ENCODE measurements around the gene NTNG1. TPM values are rescaled to one million over a fixed set of nuclear protein-coding genes. Genes with fewer than 3 reads are reported as not detected.

Gene NTNG1
- total RNA-seq, 1 donor: 20.9 TPM

DNA sequence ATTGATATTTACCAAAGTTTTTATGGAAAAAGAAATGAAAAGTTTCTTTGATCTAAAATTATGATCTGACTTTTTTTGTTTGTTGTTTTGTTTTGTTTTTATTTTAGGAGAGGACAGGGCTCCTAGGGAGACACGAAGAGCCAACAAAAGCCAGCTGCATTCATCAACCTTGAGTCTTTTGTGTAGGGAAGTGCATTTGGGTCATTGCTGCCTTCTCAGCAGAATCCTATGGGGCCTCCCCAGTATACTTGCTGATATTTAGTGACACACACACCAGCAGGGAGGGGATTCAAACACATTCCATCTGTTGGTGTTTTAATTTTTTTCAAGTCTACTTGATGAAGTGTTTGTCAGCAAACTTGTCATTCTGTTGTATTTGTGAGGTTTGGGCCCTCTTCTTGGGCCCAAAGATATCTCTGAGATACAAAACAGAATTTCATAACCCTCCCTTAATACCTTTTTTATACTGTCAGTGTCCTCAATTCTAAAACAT, 203.5 kb downstream of the NTNG1 start:
- TF ChIP-seq, protein P1, sequence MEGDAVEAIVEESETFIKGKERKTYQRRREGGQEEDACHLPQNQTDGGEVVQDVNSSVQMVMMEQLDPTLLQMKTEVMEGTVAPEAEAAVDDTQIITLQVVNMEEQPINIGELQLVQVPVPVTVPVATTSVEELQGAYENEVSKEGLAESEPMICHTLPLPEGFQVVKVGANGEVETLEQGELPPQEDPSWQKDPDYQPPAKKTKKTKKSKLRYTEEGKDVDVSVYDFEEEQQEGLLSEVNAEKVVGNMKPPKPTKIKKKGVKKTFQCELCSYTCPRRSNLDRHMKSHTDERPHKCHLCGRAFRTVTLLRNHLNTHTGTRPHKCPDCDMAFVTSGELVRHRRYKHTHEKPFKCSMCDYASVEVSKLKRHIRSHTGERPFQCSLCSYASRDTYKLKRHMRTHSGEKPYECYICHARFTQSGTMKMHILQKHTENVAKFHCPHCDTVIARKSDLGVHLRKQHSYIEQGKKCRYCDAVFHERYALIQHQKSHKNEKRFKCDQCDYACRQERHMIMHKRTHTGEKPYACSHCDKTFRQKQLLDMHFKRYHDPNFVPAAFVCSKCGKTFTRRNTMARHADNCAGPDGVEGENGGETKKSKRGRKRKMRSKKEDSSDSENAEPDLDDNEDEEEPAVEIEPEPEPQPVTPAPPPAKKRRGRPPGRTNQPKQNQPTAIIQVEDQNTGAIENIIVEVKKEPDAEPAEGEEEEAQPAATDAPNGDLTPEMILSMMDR (IDR thresholded peaks at IDR 0.05; ENCODE audit: insufficient read depth, low read length): no peak
- no peak for DNase-seq (ENCODE audit: low read depth)
- H3K4me3 ChIP-seq (ENCODE audit: low read depth, low read length): no peak overlapping the region

DNA sequence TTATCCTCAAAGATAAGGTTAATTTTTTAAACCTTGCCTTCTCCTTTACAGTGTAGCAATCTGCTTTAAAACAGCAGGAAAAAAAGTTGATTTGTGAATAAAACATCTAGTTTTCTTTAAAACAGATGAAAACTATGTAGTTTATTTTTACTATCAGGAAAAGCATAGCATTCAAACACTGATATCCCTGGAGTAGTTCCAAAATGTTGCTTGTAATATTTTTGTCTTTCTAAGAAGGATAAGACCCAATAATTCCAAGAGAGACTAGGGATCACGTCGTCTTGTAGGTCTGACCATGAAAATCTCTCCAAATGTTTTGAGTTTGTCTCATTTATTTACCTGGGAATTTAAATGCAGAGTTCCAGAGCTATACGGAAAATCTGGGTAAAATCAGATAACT, 204.0 kb downstream of the NTNG1 start:
- H3K4me3 ChIP-seq (ENCODE audit: low read depth, low read length): no peak overlapping the region
- TF ChIP-seq, protein P1 (IDR thresholded peaks at IDR 0.05; ENCODE audit: insufficient read depth, low read length): no peak
- no peak for DNase-seq (ENCODE audit: low read depth)

DNA sequence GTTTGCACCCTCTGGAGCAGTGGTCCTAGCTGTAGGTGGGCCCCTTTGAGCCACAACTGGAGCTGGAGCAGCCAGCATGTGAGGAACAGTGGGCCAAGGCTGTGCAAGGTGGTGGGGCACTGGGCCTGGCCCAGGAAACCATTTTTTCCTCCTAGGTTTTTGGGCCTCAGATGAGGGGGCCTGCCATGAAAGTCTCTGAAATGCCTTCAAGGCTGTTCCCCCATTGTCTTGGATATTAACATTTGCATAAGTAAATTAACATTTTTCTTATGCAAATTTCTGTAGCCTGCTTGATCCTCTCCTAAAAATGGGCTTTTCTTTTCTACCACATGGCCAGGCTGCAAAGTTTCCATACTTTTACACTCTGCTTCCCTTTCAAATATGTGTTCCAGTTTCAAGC, 212.0 kb downstream of the NTNG1 start:
- no peak overlapping the region for H3K4me3 ChIP-seq (ENCODE audit: low read depth, low read length)
- TF ChIP-seq, protein P1 (IDR thresholded peaks at IDR 0.05; ENCODE audit: insufficient read depth, low read length): no peak
- no peak for DNase-seq (ENCODE audit: low read depth)

DNA sequence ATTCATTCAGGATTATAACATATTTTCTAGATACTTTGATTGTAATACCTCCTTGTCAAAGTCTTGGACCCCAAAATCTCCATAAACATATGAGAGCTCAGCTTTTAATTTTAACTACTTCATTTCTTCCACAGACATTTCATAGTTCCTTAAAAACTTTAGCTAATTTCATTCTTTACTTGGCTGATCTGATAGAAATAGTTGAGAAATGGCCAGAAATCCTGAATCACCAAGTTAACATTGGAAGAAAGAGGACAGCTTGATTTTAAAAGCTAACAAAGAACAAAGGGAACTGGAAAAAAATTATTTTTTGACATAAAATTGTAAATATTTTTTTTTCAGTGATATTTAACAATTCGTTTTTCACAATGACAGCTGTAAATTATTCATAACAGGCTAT, 216.5 kb downstream of the NTNG1 start:
- H3K4me3 ChIP-seq (ENCODE audit: low read depth, low read length): no peak overlapping the region
- DNase-seq (ENCODE audit: low read depth): peak; percentile 50
- TF ChIP-seq, protein P1 (IDR thresholded peaks at IDR 0.05; ENCODE audit: insufficient read depth, low read length): no peak

DNA sequence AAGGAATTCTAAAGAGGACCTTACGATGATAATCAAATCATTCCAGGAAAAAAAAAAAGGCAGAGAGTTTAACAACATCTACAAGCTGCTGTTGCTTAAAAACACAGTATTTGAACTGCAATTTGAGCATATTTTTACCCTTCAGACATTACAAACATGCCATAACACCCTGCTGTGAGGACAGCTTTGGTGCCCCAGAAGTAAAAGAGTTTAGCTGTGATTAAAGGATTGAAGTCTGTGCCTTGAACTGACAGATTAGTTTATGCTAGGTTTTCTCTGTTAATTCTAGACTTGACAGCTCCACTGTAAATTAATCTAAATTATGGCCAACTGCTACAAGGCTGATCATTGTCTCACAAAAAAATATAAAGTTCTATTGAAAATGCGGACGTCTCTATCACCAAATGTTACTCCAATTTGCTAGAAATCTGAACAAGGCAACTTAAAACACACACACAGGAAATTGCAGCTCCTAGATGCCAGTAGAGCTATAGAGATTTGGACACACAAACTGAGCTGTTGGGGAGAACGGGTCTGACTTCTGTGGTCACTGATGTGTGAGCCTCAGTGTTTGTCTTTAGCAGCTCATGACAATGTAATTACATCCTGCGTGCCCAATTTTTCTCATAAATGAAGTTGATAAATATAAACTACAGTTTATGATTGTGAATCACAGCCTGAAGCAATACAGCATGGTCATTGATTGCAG, 217.9 kb downstream of the NTNG1 start:
- H3K4me3 ChIP-seq (ENCODE audit: low read depth, low read length): no peak overlapping the region
- TF ChIP-seq, protein P1 (IDR thresholded peaks at IDR 0.05; ENCODE audit: insufficient read depth, low read length): no peak
- DNase-seq (ENCODE audit: low read depth): no peak

DNA sequence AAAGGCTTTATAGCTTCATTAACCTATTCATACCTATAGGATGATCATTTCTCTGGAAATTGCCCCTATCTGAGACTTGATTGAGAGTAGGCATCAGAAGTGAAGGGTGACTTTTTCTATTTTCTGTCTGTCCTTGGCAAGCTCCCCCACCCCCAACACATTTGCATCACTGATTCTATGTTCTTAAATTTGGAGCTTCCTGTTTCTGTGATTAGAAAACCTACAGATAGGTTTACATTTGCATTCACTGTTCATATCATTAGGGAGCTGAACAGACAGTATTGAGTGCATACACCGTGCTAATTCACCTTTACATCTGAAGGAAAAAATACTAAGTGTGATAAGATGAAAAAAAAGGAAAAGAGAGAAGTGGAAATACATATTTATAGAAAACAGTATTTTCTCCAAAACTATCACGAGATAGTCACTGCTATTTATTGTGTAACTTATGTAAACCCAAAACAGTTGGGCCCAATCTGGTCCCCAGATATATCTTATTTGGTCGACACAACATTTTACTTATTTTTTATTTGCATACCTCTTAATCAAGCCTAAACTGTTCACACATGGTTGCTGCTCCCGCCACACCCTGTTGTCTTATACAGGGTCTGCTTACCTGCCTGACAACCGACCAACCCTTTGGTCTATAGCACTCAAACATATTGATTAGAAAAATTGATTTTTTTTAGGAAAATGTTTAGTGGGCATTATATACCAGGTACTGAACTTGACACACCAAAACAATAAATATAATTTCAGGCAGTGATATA, 218.8 kb downstream of the NTNG1 start:
- no peak for DNase-seq (ENCODE audit: low read depth)
- TF ChIP-seq, protein P1 (IDR thresholded peaks at IDR 0.05; ENCODE audit: insufficient read depth, low read length): no peak
- H3K4me3 ChIP-seq (ENCODE audit: low read depth, low read length): no peak overlapping the region

Data from fibroblast of the aortic adventitia (primary cell).